HEK293 (cell line): Measurements from ENCODE around the gene HES1.

Source experiments
- CTCF ChIA-PET: fragments of 350-600 bp; formaldehyde crosslinking; extraction: SDS; loops from one replicate; lab custom pipeline; 2021; ENCODE audit warnings: antibody characterized with exemption; lab: Yijun Ruan, JAX
- POLR2A ChIA-PET: fragments of 300-600 bp; formaldehyde crosslinking; extraction: SDS; loops from one replicate; lab custom pipeline; 2020; ENCODE audit warnings: antibody characterized with exemption, inconsistent platforms; lab: Yijun Ruan, JAX
- H3K27ac ChIP-seq: fragments of 200-500 bp; sonication (Bioruptor generic); 2 replicates; pipeline ENCODE4 v1.5.1; 2014; ENCODE audit warnings: low read depth, low read length, control low read depth, inconsistent platforms; ENCODE audit errors: extremely low read depth
- H3K36me3 ChIP-seq, 2 experiments: fragments of 200-500 bp in 1 of 2; sonication (Bioruptor generic) in 1 of 2; 1 replicate in 1 of 2; 2 replicates in 1 of 2; pipeline ENCODE4 v1.5.1; 2014 to 2017; ENCODE audit warnings: inconsistent platforms in 2 of 2, low read length in 2 of 2; ENCODE audit not compliant: control insufficient read depth in 2 of 2, insufficient read depth in 1 of 2
- H3K4me1 ChIP-seq: fragments of 200-500 bp; sonication (Bioruptor generic); 2 replicates; pipeline ENCODE4 v1.5.1; 2014; ENCODE audit warnings: mild to moderate bottlenecking, low read length, inconsistent platforms; ENCODE audit not compliant: control insufficient read depth, insufficient read depth
- H3K4me3 ChIP-seq: 2 replicates; pipeline ENCODE4 v1.5.1; 2011; ENCODE audit warnings: low read depth, mild to moderate bottlenecking, control low read depth, low read length, moderate library complexity
- H3K9me3 ChIP-seq: fragments of 200-500 bp; sonication (Bioruptor generic); 2 replicates; pipeline ENCODE4 v1.5.1; 2014; ENCODE audit warnings: low read depth, low read length, inconsistent platforms; ENCODE audit not compliant: control insufficient read depth, insufficient read depth
- KLF8 ChIP-seq: fragments of 450-650 bp; formaldehyde crosslinking; IDR thresholded peaks from 2 replicates; pipeline ENCODE4 v1.5.1; 2016; ENCODE audit warnings: missing biosample characterization, missing genetic modification characterization
- SETDB1 ChIP-seq: IDR thresholded peaks from one replicate; pipeline ENCODE4 v1.6.1; 2017; ENCODE audit warnings: mild to moderate bottlenecking, low read length, moderate library complexity, mixed read lengths; ENCODE audit not compliant: insufficient read length
- WT1 ChIP-seq: fragments of 450-650 bp; formaldehyde crosslinking; IDR thresholded peaks from 2 replicates; pipeline ENCODE4 v1.5.1; 2016; ENCODE audit warnings: missing biosample characterization, missing genetic modification characterization
- ZNF121 ChIP-seq: fragments of 450-650 bp; formaldehyde crosslinking; IDR thresholded peaks from 2 replicates; pipeline ENCODE4 v1.5.1; 2016; ENCODE audit warnings: missing biosample characterization, missing genetic modification characterization
- ZNF146 ChIP-seq: fragments of 450-650 bp; formaldehyde crosslinking; IDR thresholded peaks from 2 replicates; pipeline ENCODE4 v1.5.1; 2016; ENCODE audit warnings: missing biosample characterization, missing genetic modification characterization
- ZNF16 ChIP-seq: fragments of 450-650 bp; formaldehyde crosslinking; IDR thresholded peaks from 2 replicates; pipeline ENCODE4 v1.5.1; 2016; ENCODE audit warnings: low read depth, missing biosample characterization, missing genetic modification characterization
- ZNF23 ChIP-seq: fragments of 450-650 bp; formaldehyde crosslinking; IDR thresholded peaks from 2 replicates; pipeline ENCODE4 v1.5.1; 2016; ENCODE audit warnings: missing biosample characterization, missing genetic modification characterization, borderline replicate concordance
- ZNF239 ChIP-seq: fragments of 450-650 bp; formaldehyde crosslinking; IDR thresholded peaks from 2 replicates; pipeline ENCODE4 v1.5.1; 2016; ENCODE audit warnings: missing biosample characterization, missing genetic modification characterization
- ZNF311 ChIP-seq: fragments of 450-650 bp; formaldehyde crosslinking; IDR thresholded peaks from 2 replicates; pipeline ENCODE4 v1.5.1; 2017; ENCODE audit warnings: missing biosample characterization, missing genetic modification characterization, borderline replicate concordance
- ZNF341 ChIP-seq: fragments of 450-650 bp; formaldehyde crosslinking; IDR thresholded peaks from 2 replicates; pipeline ENCODE4; 2016; ENCODE audit warnings: low read depth, missing biosample characterization, missing genetic modification characterization
- ZNF423 ChIP-seq: fragments of 450-650 bp; formaldehyde crosslinking; IDR thresholded peaks from 2 replicates; pipeline ENCODE4 v1.5.1; 2016; ENCODE audit warnings: missing biosample characterization, missing genetic modification characterization
- ZNF585B ChIP-seq: fragments of 450-650 bp; formaldehyde crosslinking; IDR thresholded peaks from 2 replicates; pipeline ENCODE4 v1.5.1; 2016; ENCODE audit warnings: missing biosample characterization, missing genetic modification characterization
- ZNF626 ChIP-seq: fragments of 450-650 bp; sonication (Bioruptor Pico); formaldehyde crosslinking; IDR thresholded peaks from 2 replicates; pipeline ENCODE4 v1.5.1; 2018; ENCODE audit warnings: missing biosample characterization, missing genetic modification characterization, inconsistent platforms
- ZNF670 ChIP-seq: fragments of 450-650 bp; formaldehyde crosslinking; IDR thresholded peaks from 2 replicates; pipeline ENCODE4 v1.5.1; 2016; ENCODE audit warnings: missing biosample characterization, missing genetic modification characterization, low read depth
- ZNF768 ChIP-seq: fragments of 450-650 bp; formaldehyde crosslinking; IDR thresholded peaks from 2 replicates; pipeline ENCODE4 v1.5.1; 2018; ENCODE audit warnings: missing biosample characterization, mild to moderate bottlenecking, missing genetic modification characterization
- ZNF792 ChIP-seq: fragments of 450-650 bp; formaldehyde crosslinking; IDR thresholded peaks from 2 replicates; pipeline ENCODE4 v1.5.1; 2016; ENCODE audit warnings: missing biosample characterization, missing genetic modification characterization
- TF ChIP-seq, protein P1 (sequence below): fragments of 450-650 bp; formaldehyde crosslinking; IDR thresholded peaks from 2 replicates; pipeline ENCODE4 v1.5.1; 2016; ENCODE audit warnings: missing biosample characterization, missing genetic modification characterization, borderline replicate concordance
- TF ChIP-seq, protein P2 (sequence below): fragments of 450-650 bp; formaldehyde crosslinking; IDR thresholded peaks from 2 replicates; pipeline ENCODE4 v1.5.1; 2016; ENCODE audit warnings: missing biosample characterization, missing genetic modification characterization
- TF ChIP-seq, protein P3 (sequence below): sonication (generic); formaldehyde crosslinking; IDR thresholded peaks from 2 replicates; pipeline ENCODE4 v1.8.1; 2022; ENCODE audit warnings: mild to moderate bottlenecking, moderate library complexity, missing genetic modification reagents
- TF ChIP-seq, protein P4 (sequence below): fragments of 450-650 bp; formaldehyde crosslinking; IDR thresholded peaks from 2 replicates; pipeline ENCODE4 v1.5.1; 2016; ENCODE audit warnings: missing biosample characterization, missing genetic modification characterization
- TF ChIP-seq, protein P5 (sequence below): fragments of 450-650 bp; formaldehyde crosslinking; IDR thresholded peaks from 2 replicates; pipeline ENCODE4 v1.5.1; 2016; ENCODE audit warnings: missing biosample characterization, missing genetic modification characterization
- TF ChIP-seq, protein P6 (sequence below): fragments of 450-650 bp; formaldehyde crosslinking; IDR thresholded peaks from 2 replicates; pipeline ENCODE4 v1.5.1; 2017; ENCODE audit warnings: missing biosample characterization, missing genetic modification characterization
- TF ChIP-seq, protein P7 (sequence below): fragments of 450-650 bp; formaldehyde crosslinking; IDR thresholded peaks from 2 replicates; pipeline ENCODE4 v1.5.1; 2016; ENCODE audit warnings: missing biosample characterization, missing genetic modification characterization

Gene HES1

DNA sequence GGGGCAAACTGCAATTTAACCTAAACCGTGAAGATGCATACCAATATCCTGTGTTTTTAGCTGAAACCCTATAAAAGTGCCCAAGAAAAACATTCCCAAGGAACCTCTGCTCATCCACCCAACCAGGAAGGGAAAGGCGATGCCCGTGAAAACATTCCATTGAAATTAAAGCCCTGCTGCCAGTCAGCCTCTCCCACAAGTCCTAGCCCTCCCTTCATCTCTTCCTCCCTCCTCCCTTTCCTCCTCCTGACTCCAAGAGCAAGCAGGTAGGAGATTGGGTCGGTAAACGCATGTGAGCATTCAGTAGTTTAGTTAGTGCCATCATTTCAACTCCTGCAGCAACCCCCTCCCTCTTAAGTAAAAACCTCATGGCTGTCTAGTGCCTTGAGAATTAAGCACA lies 27.7 kb downstream of the HES1 start (continued):
- TF ChIP-seq, protein P1, sequence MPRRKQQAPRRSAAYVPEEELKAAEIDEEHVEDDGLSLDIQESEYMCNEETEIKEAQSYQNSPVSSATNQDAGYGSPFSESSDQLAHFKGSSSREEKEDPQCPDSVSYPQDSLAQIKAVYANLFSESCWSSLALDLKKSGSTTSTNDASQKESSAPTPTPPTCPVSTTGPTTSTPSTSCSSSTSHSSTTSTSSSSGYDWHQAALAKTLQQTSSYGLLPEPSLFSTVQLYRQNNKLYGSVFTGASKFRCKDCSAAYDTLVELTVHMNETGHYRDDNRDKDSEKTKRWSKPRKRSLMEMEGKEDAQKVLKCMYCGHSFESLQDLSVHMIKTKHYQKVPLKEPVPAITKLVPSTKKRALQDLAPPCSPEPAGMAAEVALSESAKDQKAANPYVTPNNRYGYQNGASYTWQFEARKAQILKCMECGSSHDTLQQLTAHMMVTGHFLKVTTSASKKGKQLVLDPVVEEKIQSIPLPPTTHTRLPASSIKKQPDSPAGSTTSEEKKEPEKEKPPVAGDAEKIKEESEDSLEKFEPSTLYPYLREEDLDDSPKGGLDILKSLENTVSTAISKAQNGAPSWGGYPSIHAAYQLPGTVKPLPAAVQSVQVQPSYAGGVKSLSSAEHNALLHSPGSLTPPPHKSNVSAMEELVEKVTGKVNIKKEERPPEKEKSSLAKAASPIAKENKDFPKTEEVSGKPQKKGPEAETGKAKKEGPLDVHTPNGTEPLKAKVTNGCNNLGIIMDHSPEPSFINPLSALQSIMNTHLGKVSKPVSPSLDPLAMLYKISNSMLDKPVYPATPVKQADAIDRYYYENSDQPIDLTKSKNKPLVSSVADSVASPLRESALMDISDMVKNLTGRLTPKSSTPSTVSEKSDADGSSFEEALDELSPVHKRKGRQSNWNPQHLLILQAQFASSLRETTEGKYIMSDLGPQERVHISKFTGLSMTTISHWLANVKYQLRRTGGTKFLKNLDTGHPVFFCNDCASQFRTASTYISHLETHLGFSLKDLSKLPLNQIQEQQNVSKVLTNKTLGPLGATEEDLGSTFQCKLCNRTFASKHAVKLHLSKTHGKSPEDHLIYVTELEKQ (tag by site-specific recombination) = no peak
- TF ChIP-seq ZNF239 (tag by site-specific recombination) (no peak), ZNF23 (tag by site-specific recombination) (no peak), WT1 (tag by site-specific recombination) (peak; percentile 89), ZNF768 (tag by site-specific recombination) (no peak), ZNF423 (tag by site-specific recombination) (no peak)
- TF ChIP-seq, protein P2, sequence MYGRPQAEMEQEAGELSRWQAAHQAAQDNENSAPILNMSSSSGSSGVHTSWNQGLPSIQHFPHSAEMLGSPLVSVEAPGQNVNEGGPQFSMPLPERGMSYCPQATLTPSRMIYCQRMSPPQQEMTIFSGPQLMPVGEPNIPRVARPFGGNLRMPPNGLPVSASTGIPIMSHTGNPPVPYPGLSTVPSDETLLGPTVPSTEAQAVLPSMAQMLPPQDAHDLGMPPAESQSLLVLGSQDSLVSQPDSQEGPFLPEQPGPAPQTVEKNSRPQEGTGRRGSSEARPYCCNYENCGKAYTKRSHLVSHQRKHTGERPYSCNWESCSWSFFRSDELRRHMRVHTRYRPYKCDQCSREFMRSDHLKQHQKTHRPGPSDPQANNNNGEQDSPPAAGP (tag by site-specific recombination) = 0 out of 2 replicates have a peak, but pooled peaks have one; percentile 30
- TF ChIP-seq, protein P3, sequence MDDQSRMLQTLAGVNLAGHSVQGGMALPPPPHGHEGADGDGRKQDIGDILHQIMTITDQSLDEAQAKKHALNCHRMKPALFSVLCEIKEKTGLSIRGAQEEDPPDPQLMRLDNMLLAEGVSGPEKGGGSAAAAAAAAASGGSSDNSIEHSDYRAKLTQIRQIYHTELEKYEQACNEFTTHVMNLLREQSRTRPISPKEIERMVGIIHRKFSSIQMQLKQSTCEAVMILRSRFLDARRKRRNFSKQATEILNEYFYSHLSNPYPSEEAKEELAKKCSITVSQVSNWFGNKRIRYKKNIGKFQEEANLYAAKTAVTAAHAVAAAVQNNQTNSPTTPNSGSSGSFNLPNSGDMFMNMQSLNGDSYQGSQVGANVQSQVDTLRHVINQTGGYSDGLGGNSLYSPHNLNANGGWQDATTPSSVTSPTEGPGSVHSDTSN (CRISPR knock-in tag) = no peak
- TF ChIP-seq, protein P4, sequence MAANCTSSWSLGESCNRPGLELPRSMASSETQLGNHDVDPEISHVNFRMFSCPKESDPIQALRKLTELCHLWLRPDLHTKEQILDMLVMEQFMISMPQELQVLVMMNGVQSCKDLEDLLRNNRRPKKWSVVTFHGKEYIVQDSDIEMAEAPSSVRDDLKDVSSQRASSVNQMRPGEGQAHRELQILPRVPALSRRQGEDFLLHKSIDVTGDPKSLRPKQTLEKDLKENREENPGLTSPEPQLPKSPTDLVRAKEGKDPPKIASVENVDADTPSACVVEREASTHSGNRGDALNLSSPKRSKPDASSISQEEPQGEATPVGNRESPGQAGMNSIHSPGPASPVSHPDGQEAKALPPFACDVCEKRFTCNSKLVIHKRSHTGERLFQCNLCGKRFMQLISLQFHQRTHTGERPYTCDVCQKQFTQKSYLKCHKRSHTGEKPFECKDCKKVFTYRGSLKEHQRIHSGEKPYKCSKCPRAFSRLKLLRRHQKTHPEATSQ (tag by site-specific recombination) = no peak

DNA sequence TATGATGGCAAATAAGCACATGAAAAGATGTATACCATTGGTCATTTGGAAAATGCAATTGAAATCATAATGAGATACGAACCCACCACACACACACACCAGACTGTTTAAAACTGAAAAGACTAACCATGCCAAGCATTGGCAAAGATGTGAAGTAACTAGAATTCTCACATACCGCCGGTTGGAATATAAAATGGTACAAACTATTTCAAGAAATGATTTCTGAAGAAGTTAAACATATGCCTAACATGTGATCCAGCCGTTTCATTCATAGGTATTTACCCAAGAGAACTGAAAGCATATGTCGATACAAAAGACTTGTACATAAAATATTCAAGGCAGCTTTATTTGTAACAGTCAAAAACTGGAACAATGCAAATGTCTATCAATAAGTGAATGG lies 28.9 kb downstream of the HES1 start:
- Histone ChIP-seq H3K9me3 (no peaks in the 10 kb centered on the region), H3K36me3 (no peaks in the 10 kb centered on the region), H3K4me1 (peaks cover 14% of the 10 kb centered on the region), H3K4me3 (no peak overlapping the region), H3K27ac (no peak overlapping the region)
- ChIA-PET CTCF (interaction anchor here (1.2 kb wide), 1 partner anchor 21 kb away, joined by 3 read pairs; no protein-coding TSS in a partner anchor), POLR2A (no interaction called here)
- TF ChIP-seq ZNF626 (tag by site-specific recombination) (no peak), KLF8 (tag by site-specific recombination) (no peak), SETDB1 (no peak), ZNF670 (tag by site-specific recombination) (no peak), ZNF311 (tag by site-specific recombination) (no peak), ZNF16 (tag by site-specific recombination) (no peak), ZNF146 (tag by site-specific recombination) (no peak), ZNF792 (tag by site-specific recombination) (no peak), ZNF341 (tag by site-specific recombination) (no peak), ZNF585B (tag by site-specific recombination) (no peak), ZNF121 (tag by site-specific recombination) (no peak)
- TF ChIP-seq, protein P5, sequence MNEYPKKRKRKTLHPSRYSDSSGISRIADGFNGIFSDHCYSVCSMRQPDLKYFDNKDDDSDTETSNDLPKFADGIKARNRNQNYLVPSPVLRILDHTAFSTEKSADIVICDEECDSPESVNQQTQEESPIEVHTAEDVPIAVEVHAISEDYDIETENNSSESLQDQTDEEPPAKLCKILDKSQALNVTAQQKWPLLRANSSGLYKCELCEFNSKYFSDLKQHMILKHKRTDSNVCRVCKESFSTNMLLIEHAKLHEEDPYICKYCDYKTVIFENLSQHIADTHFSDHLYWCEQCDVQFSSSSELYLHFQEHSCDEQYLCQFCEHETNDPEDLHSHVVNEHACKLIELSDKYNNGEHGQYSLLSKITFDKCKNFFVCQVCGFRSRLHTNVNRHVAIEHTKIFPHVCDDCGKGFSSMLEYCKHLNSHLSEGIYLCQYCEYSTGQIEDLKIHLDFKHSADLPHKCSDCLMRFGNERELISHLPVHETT (tag by site-specific recombination) = no peak
- TF ChIP-seq, protein P6, sequence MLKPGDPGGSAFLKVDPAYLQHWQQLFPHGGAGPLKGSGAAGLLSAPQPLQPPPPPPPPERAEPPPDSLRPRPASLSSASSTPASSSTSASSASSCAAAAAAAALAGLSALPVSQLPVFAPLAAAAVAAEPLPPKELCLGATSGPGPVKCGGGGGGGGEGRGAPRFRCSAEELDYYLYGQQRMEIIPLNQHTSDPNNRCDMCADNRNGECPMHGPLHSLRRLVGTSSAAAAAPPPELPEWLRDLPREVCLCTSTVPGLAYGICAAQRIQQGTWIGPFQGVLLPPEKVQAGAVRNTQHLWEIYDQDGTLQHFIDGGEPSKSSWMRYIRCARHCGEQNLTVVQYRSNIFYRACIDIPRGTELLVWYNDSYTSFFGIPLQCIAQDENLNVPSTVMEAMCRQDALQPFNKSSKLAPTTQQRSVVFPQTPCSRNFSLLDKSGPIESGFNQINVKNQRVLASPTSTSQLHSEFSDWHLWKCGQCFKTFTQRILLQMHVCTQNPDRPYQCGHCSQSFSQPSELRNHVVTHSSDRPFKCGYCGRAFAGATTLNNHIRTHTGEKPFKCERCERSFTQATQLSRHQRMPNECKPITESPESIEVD (tag by site-specific recombination) = no peak
- TF ChIP-seq, protein P7, sequence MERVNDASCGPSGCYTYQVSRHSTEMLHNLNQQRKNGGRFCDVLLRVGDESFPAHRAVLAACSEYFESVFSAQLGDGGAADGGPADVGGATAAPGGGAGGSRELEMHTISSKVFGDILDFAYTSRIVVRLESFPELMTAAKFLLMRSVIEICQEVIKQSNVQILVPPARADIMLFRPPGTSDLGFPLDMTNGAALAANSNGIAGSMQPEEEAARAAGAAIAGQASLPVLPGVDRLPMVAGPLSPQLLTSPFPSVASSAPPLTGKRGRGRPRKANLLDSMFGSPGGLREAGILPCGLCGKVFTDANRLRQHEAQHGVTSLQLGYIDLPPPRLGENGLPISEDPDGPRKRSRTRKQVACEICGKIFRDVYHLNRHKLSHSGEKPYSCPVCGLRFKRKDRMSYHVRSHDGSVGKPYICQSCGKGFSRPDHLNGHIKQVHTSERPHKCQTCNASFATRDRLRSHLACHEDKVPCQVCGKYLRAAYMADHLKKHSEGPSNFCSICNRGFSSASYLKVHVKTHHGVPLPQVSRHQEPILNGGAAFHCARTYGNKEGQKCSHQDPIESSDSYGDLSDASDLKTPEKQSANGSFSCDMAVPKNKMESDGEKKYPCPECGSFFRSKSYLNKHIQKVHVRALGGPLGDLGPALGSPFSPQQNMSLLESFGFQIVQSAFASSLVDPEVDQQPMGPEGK (tag by site-specific recombination) = no peak
